NCI-H2171 (cell line): Measurements from ENCODE around the gene PAM.
"Not testable (repeated sequence)": the region's sequence is repeated elsewhere in the genome, so short reads cannot be mapped to it uniquely, and the experiment has no call there.

Source experiments
- DNase-seq: peaks from one replicate; lab custom pipeline; 2025; lab: John Stamatoyannopoulos, UW

Gene PAM

DNA sequence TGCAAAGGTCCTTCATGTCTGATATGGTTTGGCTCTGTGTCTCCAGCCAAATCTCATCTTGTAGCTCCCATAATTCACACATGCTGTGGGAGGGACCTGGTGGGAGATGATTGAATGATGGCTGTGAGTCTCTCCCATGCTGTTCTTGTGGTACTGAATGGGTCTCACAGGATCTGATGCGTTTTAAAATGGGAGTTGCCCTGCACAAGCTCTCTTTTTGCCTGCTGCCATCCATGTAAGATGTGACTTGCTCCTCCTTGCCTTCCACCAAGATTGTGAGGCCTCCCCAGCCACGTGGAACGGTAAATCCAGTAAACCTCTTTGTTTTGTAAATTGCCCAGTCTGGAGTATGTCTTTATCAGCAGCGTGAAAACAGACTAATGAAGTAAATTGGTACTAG is 318.4 kb downstream of the PAM start:
- not testable (repeated sequence) for DNase-seq

DNA sequence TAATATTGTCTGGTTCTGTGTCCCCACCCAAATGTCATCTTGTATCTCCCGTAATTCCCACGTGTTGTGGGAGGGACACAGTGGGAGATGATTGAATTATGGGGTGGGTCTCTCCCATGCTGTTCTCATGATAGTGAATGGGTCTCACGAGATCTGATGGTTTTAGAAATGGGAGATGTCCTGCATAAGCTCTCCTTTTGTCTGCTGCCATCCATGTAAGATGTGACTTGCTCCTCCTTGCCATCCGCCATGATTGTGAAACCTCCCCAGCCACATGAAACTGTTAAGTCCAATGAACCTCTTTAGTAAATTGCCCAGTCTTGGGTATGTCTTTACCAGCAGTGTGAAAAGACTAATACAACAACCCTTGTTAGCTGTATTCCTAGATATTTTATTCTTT is 320.3 kb downstream of the PAM start:
- DNase-seq, result no peak
